ENCODE data around the gene AATK. TPM values are rescaled to one million over a fixed set of nuclear protein-coding genes. Genes with fewer than 3 reads are reported as not detected.

AATK gene, protein sequence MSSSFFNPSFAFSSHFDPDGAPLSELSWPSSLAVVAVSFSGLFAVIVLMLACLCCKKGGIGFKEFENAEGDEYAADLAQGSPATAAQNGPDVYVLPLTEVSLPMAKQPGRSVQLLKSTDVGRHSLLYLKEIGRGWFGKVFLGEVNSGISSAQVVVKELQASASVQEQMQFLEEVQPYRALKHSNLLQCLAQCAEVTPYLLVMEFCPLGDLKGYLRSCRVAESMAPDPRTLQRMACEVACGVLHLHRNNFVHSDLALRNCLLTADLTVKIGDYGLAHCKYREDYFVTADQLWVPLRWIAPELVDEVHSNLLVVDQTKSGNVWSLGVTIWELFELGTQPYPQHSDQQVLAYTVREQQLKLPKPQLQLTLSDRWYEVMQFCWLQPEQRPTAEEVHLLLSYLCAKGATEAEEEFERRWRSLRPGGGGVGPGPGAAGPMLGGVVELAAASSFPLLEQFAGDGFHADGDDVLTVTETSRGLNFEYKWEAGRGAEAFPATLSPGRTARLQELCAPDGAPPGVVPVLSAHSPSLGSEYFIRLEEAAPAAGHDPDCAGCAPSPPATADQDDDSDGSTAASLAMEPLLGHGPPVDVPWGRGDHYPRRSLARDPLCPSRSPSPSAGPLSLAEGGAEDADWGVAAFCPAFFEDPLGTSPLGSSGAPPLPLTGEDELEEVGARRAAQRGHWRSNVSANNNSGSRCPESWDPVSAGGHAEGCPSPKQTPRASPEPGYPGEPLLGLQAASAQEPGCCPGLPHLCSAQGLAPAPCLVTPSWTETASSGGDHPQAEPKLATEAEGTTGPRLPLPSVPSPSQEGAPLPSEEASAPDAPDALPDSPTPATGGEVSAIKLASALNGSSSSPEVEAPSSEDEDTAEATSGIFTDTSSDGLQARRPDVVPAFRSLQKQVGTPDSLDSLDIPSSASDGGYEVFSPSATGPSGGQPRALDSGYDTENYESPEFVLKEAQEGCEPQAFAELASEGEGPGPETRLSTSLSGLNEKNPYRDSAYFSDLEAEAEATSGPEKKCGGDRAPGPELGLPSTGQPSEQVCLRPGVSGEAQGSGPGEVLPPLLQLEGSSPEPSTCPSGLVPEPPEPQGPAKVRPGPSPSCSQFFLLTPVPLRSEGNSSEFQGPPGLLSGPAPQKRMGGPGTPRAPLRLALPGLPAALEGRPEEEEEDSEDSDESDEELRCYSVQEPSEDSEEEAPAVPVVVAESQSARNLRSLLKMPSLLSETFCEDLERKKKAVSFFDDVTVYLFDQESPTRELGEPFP (N-terminal part only)
- total RNA-seq (10 to 100 TPM; 26.7 to 48.5 TPM), polyA plus RNA-seq (ENCODE audit: insufficient read length in 6 of 6) (10 to 100 TPM; 13.3 to 26.7 (median 16.7) TPM)
- long read RNA-seq, donor 1: 0 reads
- long read RNA-seq, donor 2, partial matches to known transcripts: 0 of 5 reads
- long read RNA-seq, donor 2, other reads (novel, unspliced or antisense): 5 of 5 reads
- long read RNA-seq, donor 3, full-length matches to known transcripts: 1 of 1 reads
- long read RNA-seq, donor 3, partial matches to known transcripts: 0 of 1 reads
- long read RNA-seq, donor 3, other reads (novel, unspliced or antisense): 0 of 1 reads
- long read RNA-seq, donor 4: 0 reads
- long read RNA-seq, donor 5: 0 reads
- long read RNA-seq, donor 6, full-length matches to known transcripts: 1 of 11 reads
- long read RNA-seq, donor 6, partial matches to known transcripts: 10 of 11 reads
- long read RNA-seq, donor 6, other reads (novel, unspliced or antisense): 0 of 11 reads
- long read RNA-seq, donor 7: 0 reads
- long read RNA-seq, donor 8, full-length matches to known transcripts: 1 of 1 reads
- long read RNA-seq, donor 8, partial matches to known transcripts: 0 of 1 reads
- long read RNA-seq, donor 8, other reads (novel, unspliced or antisense): 0 of 1 reads
- long read RNA-seq, donor 9: 0 reads
- long read RNA-seq, donor 10: 0 reads
- long read RNA-seq, donor 11: 0 reads
- long read RNA-seq, donor 12: 0 reads

DNA sequence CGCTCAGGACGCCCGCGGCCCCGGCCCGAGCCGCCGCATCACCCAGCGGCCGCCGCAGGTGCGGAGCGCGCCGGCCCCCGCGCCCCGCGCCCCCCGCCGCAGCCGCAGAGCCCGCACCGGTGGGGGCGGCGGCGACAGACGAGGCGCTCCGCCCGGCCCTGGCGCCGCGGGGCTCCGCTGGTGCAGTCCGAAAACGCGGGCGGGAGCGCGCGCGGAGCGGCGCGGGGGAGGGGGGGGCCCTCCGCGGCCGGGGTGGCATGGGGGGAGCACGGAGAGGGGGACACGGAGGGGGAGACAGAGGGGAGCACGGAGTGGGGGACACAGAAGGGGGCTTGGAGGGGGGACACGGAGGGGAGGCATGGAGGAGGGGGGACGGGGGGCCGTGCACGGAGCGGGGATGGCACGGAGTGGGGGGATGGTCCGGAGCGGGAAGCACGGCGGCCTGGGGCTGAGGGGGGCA, at the start of gene AATK:
AATK (minus strand) TSS at position 189 of the 460 bp plus-strand sequence. CDS start 229 bp downstream, outside the sequence.
- ATAC-seq: no peak
- Histone ChIP-seq H3K27me3 (peaks cover 18 to 53% of the 10 kb centered on the region in 2 donors), H3K36me3 (no peaks in the 10 kb centered on the region), H3K27ac (no peak within 1 kb of the TSS), H3K4me3 (peak within 1 kb of the TSS in 1 of 2 donors; percentile 9), H3K9me3 (no peaks in the 10 kb centered on the region), H3K4me1 (peaks cover 0 to 9% of the 10 kb centered on the region in 2 donors)
- DNase-seq: no peak
- intact Hi-C loops (cut with DNase I): no loop called here
- no peak for TF ChIP-seq CTCF (IDR thresholded peaks at IDR 0.05)

DNA sequence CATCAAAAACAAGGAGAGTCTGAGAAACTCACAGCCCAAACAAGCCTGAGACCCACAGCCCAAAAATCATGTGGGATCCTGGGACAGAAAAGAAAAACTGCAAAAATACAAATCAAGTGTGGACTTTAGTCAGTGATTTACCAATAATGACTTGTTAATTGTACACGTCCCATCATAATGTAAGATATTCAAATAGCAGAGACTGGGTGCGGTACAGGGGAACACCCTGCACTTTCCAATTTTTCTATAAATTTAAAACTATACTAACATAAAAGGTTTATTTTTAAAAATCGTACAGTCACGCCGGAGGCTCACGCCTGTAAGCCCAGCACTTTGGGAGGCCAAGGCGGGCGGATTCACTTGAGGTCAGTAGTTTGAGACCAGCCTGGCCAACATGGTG, 48.0 kb upstream of the AATK start:
- Histone ChIP-seq H3K27me3 (no peaks in the 10 kb centered on the region), H3K27ac (no peak overlapping the region), H3K4me3 (no peak overlapping the region), H3K36me3 (peaks cover 0 to 4% of the 10 kb centered on the region in 2 donors), H3K4me1 (no peaks in the 10 kb centered on the region), H3K9me3 (no peaks in the 10 kb centered on the region)
- no peak for ATAC-seq
- intact Hi-C loops (cut with DNase I): no loop called here
- TF ChIP-seq CTCF (IDR thresholded peaks at IDR 0.05): no peak
- DNase-seq: no peak

DNA sequence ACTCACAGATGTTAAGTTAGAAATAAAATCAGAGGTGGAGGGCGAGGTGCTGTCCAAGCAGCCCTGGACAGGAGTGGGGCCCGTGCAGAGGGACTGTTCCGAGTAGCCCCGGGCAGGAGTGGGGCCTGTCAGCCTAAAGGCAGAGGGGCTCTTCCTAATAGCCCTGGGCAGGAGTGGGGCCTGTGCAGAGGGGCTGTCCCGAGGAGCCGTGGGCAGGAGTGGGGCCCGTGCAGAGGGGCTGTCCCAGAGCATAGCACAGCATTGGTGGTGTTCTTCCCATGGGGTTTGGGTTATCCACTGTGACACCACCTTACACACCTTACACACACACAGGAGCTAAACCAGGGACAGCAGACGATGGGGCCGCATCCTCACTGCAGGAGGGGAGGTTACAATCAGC, 46.3 kb upstream of the AATK start:
- no peaks in the 10 kb centered on the region for H3K4me1 ChIP-seq
- H3K36me3 ChIP-seq: no peaks in the 10 kb centered on the region
- DNase-seq (no peak), ATAC-seq (no peak)
- no peak overlapping the region for H3K27ac ChIP-seq
- H3K4me3 ChIP-seq: no peak overlapping the region
- intact Hi-C loops (cut with DNase I): no loop called here
- no peaks in the 10 kb centered on the region for H3K27me3 ChIP-seq
- H3K9me3 ChIP-seq: no peaks in the 10 kb centered on the region
- no peak for TF ChIP-seq CTCF (IDR thresholded peaks at IDR 0.05)

- intact Hi-C loops (cut with DNase I): no loop called here
- no peak overlapping the region for H3K27ac ChIP-seq
- no peak for TF ChIP-seq CTCF (IDR thresholded peaks at IDR 0.05)
- no peaks in the 10 kb centered on the region for H3K9me3 ChIP-seq
- H3K4me3 ChIP-seq: no peak overlapping the region
- ATAC-seq (no peak), DNase-seq (no peak)
- no peaks in the 10 kb centered on the region for H3K4me1 ChIP-seq
- no peaks in the 10 kb centered on the region for H3K27me3 ChIP-seq
- peaks cover 0 to 8% of the 10 kb centered on the region in 2 donors for H3K36me3 ChIP-seq
Measured at GRCh38 chr17:81210868-81211267, 44.8 kb upstream of the AATK start.

Measured in left lung (tissue), 14 donors.